Stimulated activated CD4-positive, alpha-beta T cell treated with anti-CD3 and anti-CD28 coated beads, TNF-alpha, amount 100 ng/mL, for 4 hours (primary cell): ENCODE measurements around the gene KCNQ1.

Experiments
- DNase-seq, 3 experiments: peaks; one replicate each; pipeline ENCODE4 v3.0.0-alpha.2; 2020; ENCODE audit warnings: low read depth in 3 of 3

KCNQ1 gene

DNA sequence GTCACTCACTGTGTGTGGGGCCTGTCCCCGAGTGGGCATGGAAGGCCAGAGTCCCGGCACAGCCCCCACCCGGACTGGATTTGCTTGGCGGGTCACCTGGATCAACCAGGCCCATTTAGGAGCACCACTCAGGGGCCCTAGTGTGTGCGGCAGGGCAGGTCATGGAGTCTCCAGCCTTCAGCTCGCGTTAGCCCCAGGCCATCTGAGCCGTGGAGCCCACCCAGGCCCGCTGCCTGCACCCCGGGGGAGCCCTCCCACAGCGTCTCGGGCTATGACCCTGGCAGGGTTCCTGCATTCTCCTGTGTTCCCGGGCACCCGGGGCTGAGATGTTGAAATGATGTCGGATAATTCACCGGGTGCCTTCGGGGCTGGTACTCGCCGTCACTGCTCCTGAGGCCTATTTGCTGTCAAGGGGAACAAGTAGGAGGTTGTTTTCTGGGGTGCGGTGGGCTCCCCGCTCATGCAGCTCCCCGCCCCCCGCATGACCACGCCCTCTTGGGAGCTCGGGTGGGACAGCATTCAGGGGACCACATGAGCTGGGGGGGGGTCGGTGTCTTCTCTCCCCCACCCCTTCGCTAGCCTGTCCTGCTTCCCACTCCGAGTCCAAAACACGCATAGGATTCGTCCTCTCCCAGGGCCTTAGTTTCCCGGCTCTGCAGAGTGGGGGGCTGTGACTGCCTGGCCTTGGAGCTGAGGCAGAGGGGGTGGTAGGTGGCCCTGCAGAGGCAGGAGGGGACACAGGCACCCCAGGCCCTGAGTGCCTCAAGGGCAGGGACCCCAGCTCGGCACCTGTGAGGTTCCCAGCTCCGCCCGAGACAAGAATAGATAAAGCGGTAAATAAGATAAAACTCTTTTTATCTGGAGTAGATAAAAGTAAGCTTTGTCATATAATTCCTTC lies 77.2 kb downstream of the KCNQ1 start:
- no peak for DNase-seq

DNA sequence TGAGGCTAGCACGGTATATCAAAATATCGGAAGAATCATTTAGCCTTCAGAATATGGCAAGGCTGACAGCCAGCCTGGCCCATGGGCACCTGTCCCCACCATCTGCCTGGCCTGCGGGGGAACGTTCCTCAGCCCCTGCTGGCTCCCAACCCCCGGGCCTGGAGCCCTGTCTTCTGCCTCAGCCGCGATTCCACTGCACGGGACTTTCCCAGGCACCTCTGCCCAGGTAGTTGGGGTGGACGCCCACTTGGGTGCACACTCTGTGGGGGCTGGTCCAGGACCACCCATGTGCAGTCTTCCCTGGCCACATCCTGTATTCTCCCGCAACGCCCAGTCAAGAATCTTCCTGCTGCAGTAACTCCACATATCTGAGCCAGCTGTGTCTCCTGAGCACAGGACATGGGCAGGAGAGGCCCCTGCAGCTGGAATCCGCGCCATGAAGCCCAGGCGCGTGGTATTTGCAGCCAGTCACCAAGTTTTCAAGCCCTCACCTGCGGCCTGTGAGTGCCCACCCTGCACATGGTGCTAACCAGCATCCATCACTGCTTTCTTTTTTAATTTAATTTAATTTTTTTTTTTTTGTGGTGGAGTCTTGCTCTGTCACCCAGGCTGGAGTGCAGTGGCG lies 77.9 kb downstream of the KCNQ1 start:
- no peak for DNase-seq

DNA sequence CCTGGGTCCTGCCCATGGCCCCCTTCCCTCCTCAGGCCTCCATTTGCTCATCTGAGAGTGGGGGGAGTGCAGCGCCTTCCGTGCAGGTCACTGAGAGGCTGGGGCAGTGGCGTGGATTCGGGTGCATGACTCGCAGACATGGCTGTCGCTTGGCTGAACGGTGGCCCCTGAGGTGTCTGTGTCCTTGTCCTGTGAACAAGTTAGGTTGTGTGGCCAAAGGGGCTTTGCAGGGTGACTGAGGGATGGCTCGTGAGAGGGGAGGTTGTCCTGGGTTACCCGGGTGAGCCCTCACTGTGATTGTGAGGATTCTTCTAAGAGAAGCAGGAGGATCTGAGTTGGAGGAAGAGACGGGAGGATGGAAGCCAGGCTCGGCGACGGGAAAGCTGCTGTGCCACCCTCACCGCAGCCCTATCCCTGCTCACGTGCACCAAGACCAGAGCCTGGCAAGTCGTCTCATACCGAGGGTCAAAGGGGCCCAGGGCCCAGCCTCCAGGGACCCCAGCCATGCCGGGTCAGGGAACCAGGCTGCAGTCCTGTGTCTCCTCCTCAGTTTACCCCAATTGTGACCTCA lies 79.1 kb downstream of the KCNQ1 start:
- no peak for DNase-seq

DNA sequence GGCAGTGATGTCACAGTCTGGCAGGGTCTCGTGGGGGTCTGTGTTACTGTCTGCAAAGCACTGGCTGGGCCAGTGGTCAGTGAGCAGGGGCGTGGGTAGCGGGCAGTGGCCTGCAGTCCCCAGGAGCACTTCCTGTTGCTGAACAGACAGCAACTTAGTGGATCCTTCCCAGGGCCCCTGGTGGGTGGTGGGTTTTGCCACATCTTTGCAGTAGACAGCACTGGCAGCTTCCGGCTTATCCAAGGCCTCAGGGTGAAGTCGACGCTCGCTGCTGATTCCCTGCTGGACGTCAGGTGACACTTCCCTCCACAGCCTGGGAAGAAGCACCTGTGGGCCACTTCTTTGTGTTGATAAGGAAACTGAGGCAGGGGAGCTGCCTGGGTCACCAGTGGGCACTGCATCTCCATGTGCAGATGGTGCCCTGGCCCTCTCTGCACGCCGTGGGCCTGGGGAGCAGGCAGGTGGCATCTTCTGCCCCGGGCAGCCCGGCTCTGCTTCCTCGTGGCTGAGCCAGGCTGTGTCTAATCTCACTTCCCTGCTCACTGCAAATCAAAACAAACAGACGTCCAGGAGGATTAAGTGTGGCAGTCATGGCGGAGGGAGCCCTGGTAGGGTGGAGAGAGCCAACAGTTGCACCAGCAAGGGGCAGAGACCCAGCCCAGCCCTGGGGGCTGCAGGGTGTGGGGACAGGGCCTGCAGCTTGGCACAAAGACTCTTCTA lies 79.8 kb downstream of the KCNQ1 start:
- DNase-seq = no peak

- DNase-seq = no peak
These were observed 80.5 kb downstream of the KCNQ1 start for GRCh38 chr11:2525166-2525861.

- DNase-seq = no peak
These were observed 81.4 kb downstream of the KCNQ1 start for GRCh38 chr11:2525941-2526807.

DNA sequence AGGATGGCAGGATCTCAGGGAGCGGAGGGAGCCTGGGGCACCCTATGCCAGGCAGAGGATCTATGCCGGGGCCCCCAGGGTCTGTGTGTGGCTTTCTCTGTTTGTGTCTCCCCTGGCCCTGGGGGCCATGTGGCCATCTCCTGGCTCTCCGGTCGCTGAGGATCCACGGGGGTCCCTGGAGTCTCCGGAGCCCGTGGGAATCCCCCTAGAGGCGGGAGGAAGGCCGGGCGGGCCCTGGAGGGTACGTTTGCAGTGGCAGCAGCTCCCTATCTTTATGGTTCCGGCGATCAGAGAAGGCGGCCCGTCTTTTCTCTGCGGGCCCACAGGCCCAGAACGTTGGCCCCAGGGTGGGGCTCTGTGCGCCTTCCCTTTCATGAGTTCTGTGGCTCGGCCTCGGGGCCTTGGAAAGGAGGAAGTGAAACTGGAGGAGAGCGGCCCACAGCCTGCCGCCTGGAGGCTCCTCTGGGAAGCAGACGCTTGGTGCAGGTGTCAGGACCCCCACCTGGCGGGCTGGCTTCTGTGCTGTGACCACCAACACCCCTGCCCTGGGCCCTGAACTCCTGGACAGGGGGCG lies 82.1 kb downstream of the KCNQ1 start:
- no peak for DNase-seq

DNA sequence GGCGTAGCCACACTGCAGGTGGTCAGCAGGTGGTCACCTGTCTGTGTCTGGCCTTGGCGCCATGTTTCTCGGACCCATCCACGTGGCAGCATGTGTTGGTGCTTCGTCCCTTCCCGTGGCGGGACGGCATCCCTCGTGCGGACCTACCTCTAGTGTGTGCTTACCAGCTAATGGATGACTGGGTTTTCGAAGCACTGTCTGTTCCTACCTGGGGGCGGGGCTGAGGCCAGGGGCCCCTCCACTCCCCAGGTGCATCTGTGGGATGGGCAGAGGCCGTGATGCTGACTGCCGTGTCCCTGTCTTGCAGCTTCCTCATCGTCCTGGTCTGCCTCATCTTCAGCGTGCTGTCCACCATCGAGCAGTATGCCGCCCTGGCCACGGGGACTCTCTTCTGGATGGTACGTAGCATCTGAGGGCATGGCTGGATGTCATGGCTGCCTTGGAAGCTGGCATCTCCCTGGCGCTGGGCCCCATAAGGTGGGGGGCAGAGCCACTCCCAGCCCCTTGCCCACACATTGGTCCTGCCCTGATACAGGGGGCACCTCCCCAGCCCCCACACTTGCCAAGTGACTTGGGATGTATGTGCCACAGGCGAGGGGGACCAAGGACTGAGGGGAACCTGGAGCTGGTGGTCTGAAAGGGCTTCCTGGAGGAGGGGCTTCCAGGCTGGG lies 82.9 kb downstream of the KCNQ1 start:
- DNase-seq = no peak

- DNase-seq = no peak
These were observed 83.7 kb downstream of the KCNQ1 start for GRCh38 chr11:2528301-2529050.

- no peak for DNase-seq
These were observed 84.4 kb downstream of the KCNQ1 start for GRCh38 chr11:2529173-2529572.

- no peak for DNase-seq
These were observed 84.8 kb downstream of the KCNQ1 start for GRCh38 chr11:2529636-2530035.

DNA sequence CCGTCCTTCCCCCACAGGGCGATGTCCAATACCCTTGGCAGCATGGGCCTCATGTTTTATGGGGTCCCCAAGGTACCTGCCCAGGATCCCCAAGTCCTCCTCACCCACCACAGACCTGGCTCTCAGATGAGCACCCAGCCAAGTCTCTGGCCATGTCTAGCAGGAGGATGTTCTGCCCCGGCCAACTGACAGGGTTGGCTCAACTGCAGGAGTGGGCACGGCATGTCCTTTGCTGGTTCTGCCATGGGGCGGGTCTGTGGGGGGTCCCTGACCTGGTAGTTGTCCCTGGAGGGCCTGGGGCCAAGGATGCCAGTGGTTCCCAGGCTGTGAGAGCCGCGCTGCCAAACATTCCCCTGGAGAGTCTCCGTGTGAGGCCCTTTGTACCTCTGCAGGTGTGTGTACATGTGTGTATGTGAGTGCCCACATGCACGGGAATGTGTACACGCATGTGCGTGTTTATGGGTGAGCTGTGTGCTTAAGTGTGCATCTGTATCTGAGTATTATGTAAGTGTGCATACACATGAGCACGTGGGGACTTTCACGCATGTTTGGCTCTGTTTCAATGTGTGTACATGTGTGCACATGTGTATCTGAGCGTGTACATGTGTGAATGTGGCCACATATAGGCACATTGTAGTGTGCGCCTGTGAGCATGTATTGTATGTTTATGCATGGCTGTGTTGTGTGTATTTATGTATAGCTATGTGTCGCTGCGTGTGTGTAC lies 85.5 kb downstream of the KCNQ1 start:
- no peak for DNase-seq

- DNase-seq = no peak
These were observed 86.0 kb downstream of the KCNQ1 start for GRCh38 chr11:2530855-2531200.

- DNase-seq = peak; percentile 48 to 61 (median 48)
These were observed 86.6 kb downstream of the KCNQ1 start for GRCh38 chr11:2531277-2531986.

DNA sequence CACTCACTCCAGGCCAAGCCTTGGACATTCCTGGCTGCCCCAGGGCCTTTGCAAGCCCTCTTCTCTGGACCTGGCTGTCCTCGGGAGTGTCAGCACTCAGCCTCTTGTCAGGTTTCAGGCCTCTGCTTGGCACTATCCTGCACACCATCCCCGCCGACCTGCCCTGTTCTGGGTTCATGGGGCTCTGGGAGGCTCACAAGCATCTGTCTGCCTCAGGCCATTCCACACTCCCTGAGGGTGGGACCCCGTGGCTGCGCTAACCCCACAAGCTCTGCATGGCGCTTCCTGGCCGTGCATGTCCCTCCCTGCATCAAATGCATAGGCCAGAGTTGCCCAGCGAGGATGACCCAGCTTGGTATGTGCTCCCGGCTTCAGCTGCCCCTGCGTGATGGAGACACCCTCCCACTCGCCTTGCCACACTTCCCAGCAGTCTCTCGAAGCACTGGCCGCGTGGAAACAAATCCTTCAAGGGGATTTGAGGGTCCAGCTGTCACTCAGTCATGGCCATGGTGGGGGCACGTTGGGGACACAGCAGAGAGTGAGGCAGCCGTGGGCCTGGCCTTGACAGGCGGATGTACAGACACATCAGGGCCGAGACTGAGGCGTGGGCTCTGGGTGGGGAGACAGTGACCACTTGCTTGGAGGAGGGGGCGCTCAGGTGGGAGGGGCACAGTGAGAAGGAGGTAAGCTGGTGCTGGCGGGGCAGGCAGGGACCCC lies 87.3 kb downstream of the KCNQ1 start:
- DNase-seq = no peak

DNA sequence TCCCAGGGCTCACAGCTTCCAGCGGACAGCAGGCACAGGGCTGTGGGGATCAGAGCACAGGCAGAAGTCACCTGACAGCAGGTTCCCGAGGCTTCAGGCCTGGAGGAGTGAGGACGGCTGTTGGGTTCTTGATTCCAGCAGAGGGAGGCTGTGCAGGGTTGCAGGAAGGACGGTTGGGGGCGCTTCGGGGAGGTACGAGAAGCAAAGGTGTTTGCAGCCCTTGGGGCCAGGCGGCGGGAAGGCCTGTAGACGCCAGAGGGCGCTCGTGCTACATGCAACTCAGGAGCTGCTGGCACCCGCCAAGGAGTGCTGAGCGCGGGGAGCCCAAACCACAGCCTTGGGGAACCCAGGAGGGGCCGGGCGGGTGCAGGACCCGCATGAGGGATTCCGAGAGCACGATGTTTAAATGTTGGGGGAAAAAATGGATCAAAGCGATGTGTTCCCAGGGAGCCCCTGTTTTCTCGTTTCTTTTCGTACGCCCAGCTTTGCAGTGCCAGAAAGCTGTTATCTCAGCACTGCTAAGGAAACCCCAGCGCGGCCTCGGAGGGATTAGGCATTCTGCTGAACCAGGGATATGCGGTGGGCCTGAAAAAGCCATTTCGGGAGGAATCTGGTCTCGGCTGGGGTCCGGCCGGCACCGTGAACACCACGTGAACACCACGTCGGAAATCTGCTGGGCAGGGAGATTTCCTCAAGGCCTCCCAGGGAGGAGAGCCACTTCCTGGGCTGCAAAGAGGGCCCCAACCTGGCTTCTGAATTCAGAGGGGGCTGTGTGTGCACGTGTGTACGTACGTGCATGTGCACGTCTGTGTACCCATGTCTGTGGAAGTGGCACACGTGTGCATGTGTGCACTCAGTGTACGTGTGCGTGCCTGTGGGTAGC lies 88.1 kb downstream of the KCNQ1 start:
- peak; percentile 79 to 91 (median 90) for DNase-seq
